NK-92 treated with Interleukin-12 subunit alpha and Interleukin-12 subunit beta, amount 100 ng/mL, for 24 hours (cell line): ENCODE data around the gene TOMM22.
"Not testable (repeated sequence)": the region's sequence is repeated elsewhere in the genome, so short reads cannot be mapped to it uniquely, and the experiment has no call there.

Source experiments
- DNase-seq: peaks from one replicate; lab custom pipeline; 2025; lab: John Stamatoyannopoulos, UW

TOMM22 gene

GRCh38 chr22:38681582-38682335, at the start of gene TOMM22:
TOMM22 (plus strand) TSS chr22:38681957; CDS start chr22:38681979, 22 bp downstream.
- peak; percentile 77 for DNase-seq

DNA sequence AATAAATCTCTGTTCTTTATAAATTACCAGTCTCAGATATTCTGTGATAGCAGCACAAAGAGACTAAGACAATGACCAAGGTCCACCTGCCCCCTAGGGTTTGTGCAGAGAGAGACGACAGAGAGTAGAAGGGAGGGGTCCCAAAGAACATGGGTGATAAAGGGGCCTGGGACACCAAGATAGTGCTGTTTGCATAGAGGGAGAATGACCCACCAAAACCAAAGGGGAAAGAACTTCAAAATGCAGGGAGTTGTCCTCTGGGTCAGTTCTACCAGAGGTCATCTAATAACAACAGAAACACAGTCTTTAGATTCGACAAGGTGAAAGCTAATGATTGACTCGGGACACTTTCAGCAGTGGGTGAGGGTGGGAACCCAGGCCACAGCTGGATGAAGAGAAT, 49.2 kb upstream of the TOMM22 start:
- DNase-seq = no peak

DNA sequence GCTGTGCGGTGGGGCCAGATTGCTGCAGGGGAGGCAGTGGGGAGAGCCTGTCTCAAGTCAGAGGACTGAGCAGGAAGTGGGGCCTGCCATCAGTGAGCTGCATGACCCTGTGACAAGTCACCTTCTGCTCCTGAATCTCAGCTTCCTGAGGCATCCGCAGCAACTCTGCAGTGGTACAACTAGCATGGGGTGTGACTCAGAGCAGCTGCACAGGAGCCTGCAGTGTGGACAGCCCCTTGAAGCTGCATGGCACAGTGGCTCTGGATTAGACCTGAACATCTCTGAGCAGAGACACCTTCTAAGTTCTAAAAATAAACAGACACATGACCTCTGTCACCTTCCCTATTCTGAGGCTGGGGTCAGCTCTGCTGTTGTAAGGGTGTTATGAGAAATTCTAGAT, 43.5 kb upstream of the TOMM22 start:
- DNase-seq = no peak

DNA sequence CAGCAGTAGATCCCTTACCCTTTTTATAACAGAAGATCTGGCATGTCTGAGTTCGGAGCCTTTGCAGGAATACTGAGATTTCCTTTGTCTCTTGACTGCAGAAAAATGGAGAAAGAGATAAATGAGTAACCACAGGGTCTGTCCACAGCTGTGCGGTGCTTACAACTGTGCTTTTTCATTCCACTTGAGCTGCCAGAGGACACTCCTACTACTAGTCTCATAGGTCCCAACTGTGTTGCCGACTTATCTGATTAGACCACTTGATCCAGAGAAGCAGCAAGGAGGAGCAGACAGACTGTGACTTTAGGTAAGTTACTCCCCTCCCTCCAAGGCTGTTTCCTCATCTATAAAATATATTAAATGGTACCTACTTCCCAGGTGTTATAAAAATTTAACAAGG, 43.0 kb upstream of the TOMM22 start:
- no peak for DNase-seq

GRCh38 chr22:38641476-38642040, 40.2 kb upstream of the TOMM22 start:
- DNase-seq = no peak

GRCh38 chr22:38644245-38644644, 37.5 kb upstream of the TOMM22 start:
- not testable (repeated sequence) for DNase-seq

GRCh38 chr22:38645430-38645829, 36.3 kb upstream of the TOMM22 start:
- DNase-seq = no peak

DNA sequence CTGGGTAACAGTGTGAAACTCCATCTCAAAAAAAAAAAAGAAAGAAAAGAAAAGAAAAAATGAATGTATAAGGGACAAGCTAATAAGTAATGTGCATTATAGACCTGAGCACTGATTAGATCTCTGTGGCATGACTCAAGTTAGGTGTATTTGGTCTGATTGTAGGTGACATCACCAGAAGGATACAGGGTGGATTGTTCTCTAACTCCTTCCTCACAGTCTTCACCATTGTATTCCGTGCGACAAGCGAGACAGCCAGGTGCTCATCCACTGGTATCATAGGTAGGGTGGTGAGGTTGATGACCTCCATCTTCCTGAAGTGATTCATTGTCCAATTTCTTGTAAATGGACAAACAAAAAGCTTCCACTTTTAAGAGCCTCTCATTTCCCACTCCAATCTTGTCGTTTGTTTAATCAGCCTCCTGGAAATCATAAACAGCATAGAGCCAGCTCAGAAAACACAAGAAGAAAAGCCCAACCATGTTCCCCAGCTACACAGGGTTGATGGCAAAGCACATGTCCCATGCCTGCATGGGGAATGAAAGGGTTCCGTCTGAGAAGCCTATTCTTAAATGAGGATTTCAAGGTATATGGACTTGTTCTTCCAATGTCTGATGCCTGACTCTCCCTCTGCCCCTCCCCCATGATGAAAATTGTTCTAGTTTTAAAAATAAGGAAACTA, 31.8 kb upstream of the TOMM22 start:
- no peak for DNase-seq

GRCh38 chr22:38652859-38653258, 28.9 kb upstream of the TOMM22 start:
- no peak for DNase-seq

DNA sequence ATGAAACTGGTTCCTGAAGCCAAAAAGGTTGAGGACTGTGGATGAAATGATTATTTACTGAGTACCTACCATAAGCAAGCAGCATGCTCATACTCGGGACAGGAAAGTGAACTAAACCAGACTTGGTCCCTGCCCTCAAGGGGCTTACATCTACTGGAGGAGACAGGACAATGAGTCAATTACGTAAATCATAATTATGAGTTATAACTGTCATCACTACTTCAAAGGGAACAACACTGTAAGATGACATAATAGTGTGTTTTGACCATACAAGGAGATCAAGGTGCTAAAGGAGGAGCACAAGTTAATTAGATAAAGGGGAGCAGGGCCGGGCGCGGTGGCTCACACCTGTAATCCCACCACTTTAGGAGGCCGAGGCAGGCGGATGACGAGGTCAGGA, 28.0 kb upstream of the TOMM22 start:
- no peak for DNase-seq

- no peak for DNase-seq
Observed at GRCh38 chr22:38655519-38656255, 26.1 kb upstream of the TOMM22 start.

DNA sequence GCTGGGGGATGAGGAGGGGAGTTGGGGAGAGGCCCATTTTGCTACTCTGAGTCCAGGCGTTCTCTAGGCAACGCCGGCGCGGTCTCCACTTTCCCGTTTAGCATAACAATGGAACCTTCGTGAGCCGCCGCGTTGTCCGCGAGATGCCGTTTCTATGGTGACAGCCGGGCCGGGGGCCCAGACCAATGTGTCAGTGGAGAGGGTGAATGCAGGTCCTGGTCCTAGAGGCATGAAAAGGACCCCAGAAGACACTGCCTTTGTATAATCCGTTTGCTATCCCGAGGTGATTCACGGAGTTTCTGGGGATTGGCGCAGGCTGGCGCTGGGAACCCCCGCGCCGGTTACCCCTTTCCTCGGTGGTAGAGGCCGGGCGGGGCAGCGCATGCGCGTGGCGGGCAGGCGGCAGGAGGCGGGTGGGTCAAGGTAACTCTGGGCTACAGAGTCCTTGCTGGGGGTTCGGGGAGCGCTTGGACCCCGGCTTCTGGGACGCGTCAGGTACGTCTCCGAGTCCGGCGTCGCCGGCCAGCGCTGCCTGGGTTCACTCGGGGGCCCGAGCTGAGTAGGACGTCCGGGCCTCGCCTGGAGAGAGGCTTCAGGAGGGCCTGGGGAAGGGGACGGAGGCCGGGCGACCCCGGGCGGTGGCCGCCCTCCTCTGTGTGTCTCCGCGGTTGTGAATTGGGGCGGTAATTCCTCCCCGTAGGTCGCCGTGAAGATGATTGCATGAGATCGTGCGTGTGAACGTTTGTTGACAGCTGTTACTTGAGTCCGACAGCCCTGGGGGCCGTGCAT, 25.3 kb upstream of the TOMM22 start, which contains the start of the genes CBY1 and FAM227A:
TSS of gene CBY1 (plus strand) at position 383 of the 789 bp plus-strand sequence. CDS start 11,417 bp downstream, outside the sequence.
TSS of gene FAM227A (minus strand) at position 137 of the 789 bp plus-strand sequence. CDS start 6,224 bp downstream, outside the sequence.
- DNase-seq = peak; percentile 72

DNA sequence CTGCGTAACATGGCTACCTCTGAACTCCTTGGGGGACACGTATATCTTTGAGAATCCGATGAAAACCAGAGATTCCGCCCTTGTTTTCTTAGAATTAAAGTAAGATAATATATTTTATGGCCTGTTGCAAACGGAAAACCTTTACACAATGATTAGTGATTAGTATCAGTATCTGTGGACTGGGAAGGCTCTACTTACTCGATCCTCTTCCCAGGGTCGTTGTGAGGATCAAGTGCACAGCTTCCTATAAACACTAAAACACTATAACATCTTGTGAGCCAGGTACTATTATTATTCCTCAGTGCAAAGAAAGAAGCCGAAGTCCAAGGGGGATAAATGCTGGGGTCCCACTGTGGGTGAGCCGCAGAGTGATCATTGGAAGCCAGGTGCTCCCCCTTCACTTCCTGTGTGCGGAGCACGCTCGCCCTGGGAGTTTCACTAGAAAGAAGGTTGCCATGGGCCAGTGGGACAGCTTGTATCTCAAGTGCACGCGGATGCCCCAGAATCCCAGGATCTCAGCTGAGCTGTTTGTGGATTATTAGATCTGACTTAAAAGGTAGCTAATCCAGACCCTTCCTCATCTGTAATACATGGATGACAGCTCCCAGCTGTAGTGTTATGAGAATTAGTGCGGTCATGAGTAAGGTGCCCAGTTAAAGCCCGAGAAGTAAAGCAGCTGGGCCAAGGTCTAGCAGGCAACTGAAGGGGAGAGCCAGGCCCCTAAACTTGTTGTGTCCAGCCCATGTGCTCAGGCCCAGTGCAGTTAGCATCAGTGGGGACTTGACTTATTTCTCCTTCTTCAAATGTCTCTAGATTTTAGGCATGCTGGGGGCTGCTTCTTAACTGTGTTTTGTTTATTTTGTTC, 24.5 kb upstream of the TOMM22 start:
- no peak for DNase-seq

- no peak for DNase-seq
Observed at GRCh38 chr22:38674888-38675287, 6.9 kb upstream of the TOMM22 start.

- DNase-seq = no peak
Observed at GRCh38 chr22:38675833-38676232, 5.9 kb upstream of the TOMM22 start.

- DNase-seq = no peak
Observed at GRCh38 chr22:38684895-38685294, 3.1 kb downstream of the TOMM22 start.

DNA sequence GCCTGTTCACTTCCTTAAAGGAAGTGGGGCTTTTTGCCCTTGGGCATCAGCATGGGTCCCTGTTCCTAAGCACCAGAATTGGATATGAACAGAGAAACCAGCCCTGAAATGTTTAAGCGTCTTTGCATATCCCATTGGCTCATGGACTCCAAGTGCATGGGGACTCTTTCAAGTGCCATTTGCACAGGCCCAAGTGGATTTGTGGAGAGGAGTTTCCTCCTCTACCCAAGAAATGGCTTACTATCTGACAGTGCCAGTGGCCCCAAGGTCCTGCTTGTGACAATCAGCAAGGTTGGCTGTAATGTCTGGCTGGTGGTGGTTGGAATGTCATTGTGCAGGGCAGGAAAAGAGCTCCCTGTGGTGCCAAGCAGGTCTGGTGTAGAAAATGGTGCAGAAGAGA, 4.0 kb downstream of the TOMM22 start:
- no peak for DNase-seq

GRCh38 chr22:38689651-38690050, 7.9 kb downstream of the TOMM22 start:
- DNase-seq = no peak

GRCh38 chr22:38694049-38694448, 12.3 kb downstream of the TOMM22 start:
- DNase-seq = no peak

- DNase-seq = no peak
Observed at GRCh38 chr22:38694940-38695339, 13.2 kb downstream of the TOMM22 start.
